Body of pancreas (tissue), 4 donors: ENCODE results near the gene PKM. TPM values are rescaled to one million over a fixed set of nuclear protein-coding genes. Genes with fewer than 3 reads are reported as not detected.
A peak's percentile ranks its signal among the peaks of the same experiment; 100 is the strongest.

Experiments
- ATAC-seq: fragments of 150-250 bp; one replicate; pipeline ENCODE4 v1.9.1; 2016
- DNase-seq, 4 donors: peaks; one replicate each; pipeline ENCODE4 v3.0.0-alpha.2; 2019
- H3K27ac ChIP-seq, 4 donors: fragments of 200-600 bp; sonication (generic); 1 replicate in 3 of 4; 2 replicates in 1 of 4; pipeline versions ENCODE4 v1.5.1 to v1.6.1; 2016 to 2019; ENCODE audit warnings: mild to moderate bottlenecking in 1 of 4, mixed read lengths in 1 of 4, moderate library complexity in 1 of 4
- H3K27me3 ChIP-seq, 2 donors: fragments of 200-600 bp; sonication (generic); one replicate each; pipeline ENCODE4 v1.6.0; 2016; ENCODE audit warnings: mild to moderate bottlenecking in 1 of 2
- H3K36me3 ChIP-seq, 2 donors: fragments of 200-600 bp; sonication (generic); replicated peaks in 1 of 2; 2 replicates each; pipeline ENCODE4 v1.5.1; 2016; ENCODE audit warnings: low read depth in 2 of 2; ENCODE audit not compliant: insufficient read depth in 1 of 2
- H3K4me1 ChIP-seq: fragments of 200-600 bp; sonication (generic); one replicate; pipeline ENCODE4 v1.6.0; 2016
- H3K4me3 ChIP-seq, 2 donors: fragments of 200-600 bp; sonication (generic); 1 replicate in 1 of 2; 2 replicates in 1 of 2; pipeline ENCODE4 v1.5.1; 2016 to 2019
- H3K9me3 ChIP-seq, 3 donors: fragments of 200-600 bp; sonication (generic); 1 replicate in 2 of 3; 2 replicates in 1 of 3; pipeline ENCODE4 v1.5.1; 2016
- CTCF ChIP-seq, 7 experiments: fragments of 450-650 bp in 4 of 7; fragments of 200-600 bp in 3 of 7; sonication (generic) in 3 of 7; IDR thresholded peaks; one replicate each; pipeline ENCODE4 v1.5.1; 2016 to 2019; ENCODE audit warnings: antibody characterized with exemption in 7 of 7
- POLR2A ChIP-seq, 3 donors: fragments of 450-650 bp; IDR thresholded peaks; one replicate each; pipeline ENCODE4 v1.6.1; 2016; ENCODE audit warnings: antibody characterized with exemption in 3 of 3, mild to moderate bottlenecking in 2 of 3
- WGBS, 2 donors: methylation state at CpG; one replicate each; pipeline ENCODE4 v1.1.5; 2017; 5-methylcytosine and 5-hydroxymethylcytosine counted together
- intact Hi-C: fragments of 100-400 bp; cut with DNase I; formaldehyde crosslinking; loops from one replicate; pipeline ENCODE4 v1.15.1; 2023
- total RNA-seq, 2 donors: library from RNA; depleted of rRNA; stranded (reverse); fragments of >200 nt; gene quantifications; one replicate each; pipeline ENCODE4 v1.1.0, GENCODE V29; 2016

Gene PKM
- total RNA-seq, 2 donors from 2014 or later, result 96.9 to 105 TPM

GRCh38 chr15:72155003-72155621 is 75.9 kb downstream of the PKM start:
- H3K27me3 ChIP-seq, result no peaks in the 10 kb centered on the region
- TF ChIP-seq POLR2A (IDR thresholded peaks at IDR 0.05) (peak in 2 of 3 donors; percentile 48 to 52), CTCF (IDR thresholded peaks at IDR 0.05) (no peak)
- H3K4me1 ChIP-seq, result peaks cover 33% of the 10 kb centered on the region
- no peak overlapping the region for H3K4me3 ChIP-seq
- ATAC-seq, result peak; percentile 91
- H3K9me3 ChIP-seq, result no peaks in the 10 kb centered on the region
- peak; percentile 93 to 98 (median 96) for DNase-seq
- intact Hi-C loops, result loop anchor here (10.0 kb wide), 1 partner anchor 350 kb away; no protein-coding TSS in a partner anchor
- WGBS, 2 donors, result 10 to 20% methylated on average over 2 to 14 of the region's 14 CpGs
- peak overlapping the region; percentile 60 to 87 (median 82) for H3K27ac ChIP-seq
- no peaks in the 10 kb centered on the region for H3K36me3 ChIP-seq

- ATAC-seq, result no peak
- intact Hi-C loops, result loop anchor here (10.0 kb wide), 1 partner anchor 350 kb away; no protein-coding TSS in a partner anchor
- Histone ChIP-seq H3K27me3 (no peaks in the 10 kb centered on the region), H3K36me3 (no peaks in the 10 kb centered on the region), H3K27ac (peak overlapping the region; percentile 60 to 87 (median 82)), H3K9me3 (no peaks in the 10 kb centered on the region), H3K4me1 (peaks cover 33% of the 10 kb centered on the region), H3K4me3 (no peak overlapping the region)
- no peak for TF ChIP-seq CTCF (IDR thresholded peaks at IDR 0.05)
- TF ChIP-seq POLR2A (IDR thresholded peaks at IDR 0.05), result no peak
- 94 to 95% methylated on average over 7 of the region's 7 CpGs for WGBS, 2 donors
- no peak for DNase-seq
These were observed 76.7 kb downstream of the PKM start for GRCh38 chr15:72154316-72154715.

- no peak for TF ChIP-seq CTCF (IDR thresholded peaks at IDR 0.05)
- no peak for TF ChIP-seq POLR2A (IDR thresholded peaks at IDR 0.05)
- intact Hi-C loops, result loop anchor here (10.0 kb wide), 1 partner anchor 349 kb away; no protein-coding TSS in a partner anchor
These were observed 77.6 kb downstream of the PKM start for GRCh38 chr15:72153269-72154000.

More at GRCh38 chr15:72153269-72154000, 77.6 kb downstream of the PKM start:
- Histone ChIP-seq H3K36me3 (no peaks in the 10 kb centered on the region), H3K9me3 (no peaks in the 10 kb centered on the region), H3K27me3 (no peaks in the 10 kb centered on the region), H3K4me1 (peaks cover 33% of the 10 kb centered on the region), H3K27ac (no peak overlapping the region), H3K4me3 (no peak overlapping the region)
- DNase-seq (no peak), ATAC-seq (no peak)
- WGBS, 2 donors, result 63 to 69% methylated on average over 5 of the region's 5 CpGs

Other genes starting within 250 kb of the PKM start
- 10 to 100 TPM; 12.9 to 27.8 TPM for gene MYO9A, start 113.0 kb downstream of the PKM start, total RNA-seq
- gene SENP8, start 112.8 kb downstream of the PKM start, total RNA-seq, result 1 to 10 TPM; 2.1 to 5.3 TPM
- under 1 TPM in 1 of 2 donors, not detected in 1; 0.26 TPM for gene GRAMD2A, start 33.4 kb downstream of the PKM start, total RNA-seq
- 10 to 100 TPM; 48.3 to 64.9 TPM for gene PARP6, start 41.4 kb upstream of the PKM start, total RNA-seq
- gene CELF6, start 89.0 kb upstream of the PKM start, total RNA-seq, result 1 to 10 TPM; 4.2 to 7.9 TPM
- gene HEXA, start 144.8 kb upstream of the PKM start, total RNA-seq, result 10 to 100 TPM; 35.5 to 48.8 TPM
- not detected for gene TMEM202, start 167.1 kb upstream of the PKM start, total RNA-seq
- gene ARIH1, start 243.1 kb upstream of the PKM start, total RNA-seq, result 10 to 100 TPM; 28.5 to 52.1 TPM